GM12878 (cell line): Measurements from ENCODE around the gene SMC3. TPM values are rescaled to one million over a fixed set of nuclear protein-coding genes. Genes with fewer than 3 reads are reported as not detected.

Experiments
- ATAC-seq: fragments of 200-7000 bp; cut with Tn5 transposase; 3 replicates; pipeline ENCODE4 v1.9.1; 2020; ENCODE audit warnings: mild to moderate bottlenecking, moderate library complexity
- BruUV-seq: library from RNA; stranded (reverse); fragments of 400-500 nt; replicated peaks from 2 replicates; lab custom pipeline; 2021; lab: Mats Ljungman, UMichigan
- CTCF ChIA-PET: fragments of 300-600 bp; sonication (Branson Sonifier 250); formaldehyde crosslinking; extraction: SDS; loops from one replicate; lab custom pipeline; 2021; ENCODE audit warnings: inconsistent platforms; lab: Yijun Ruan, JAX
- POLR2A ChIA-PET: fragments of 350-600 bp; formaldehyde crosslinking; extraction: SDS; loops from one replicate; lab custom pipeline; 2021; ENCODE audit warnings: inconsistent platforms; lab: Charles Lee
- RAD21 ChIA-PET: fragments of 300-600 bp; sonication (Branson Sonifier 250); formaldehyde crosslinking; loops from one replicate; lab custom pipeline; 2023; ENCODE audit warnings: antibody characterized with exemption; ENCODE audit not compliant: unreplicated experiment; lab: Charles Lee
- SMC1A ChIA-PET: fragments of 300-600 bp; sonication (Branson Sonifier 250); formaldehyde crosslinking; loops from one replicate; lab custom pipeline; 2023; ENCODE audit not compliant: unreplicated experiment, uncharacterized antibody; lab: Charles Lee
- DNase-seq: peaks from one replicate; pipeline ENCODE4 v3.0.0-alpha.2; 2011; ENCODE audit warnings: low read depth, low spot score
- FAIRE-seq: peaks from 3 replicates; lab custom pipeline; 2011; peaks lifted over from hg19 to GRCh38; lab: Jason Lieb, UNC
- H2AFZ ChIP-seq: 2 replicates; pipeline ENCODE4 v1.6.0; 2011; ENCODE audit warnings: low read depth, low read length, control low read depth; ENCODE audit not compliant: control insufficient read depth
- H3K27ac ChIP-seq: 2 replicates; pipeline ENCODE4 v1.5.1; 2011; ENCODE audit warnings: control low read depth; ENCODE audit not compliant: control insufficient read depth, insufficient read depth
- H3K27me3 ChIP-seq, 2 experiments: replicated peaks in 1 of 2; 2 replicates each; pipeline versions ENCODE4 v1.6.0 to v1.6.1; 2011; ENCODE audit warnings: low read length in 1 of 2; ENCODE audit not compliant: control insufficient read depth in 2 of 2, insufficient read depth in 2 of 2
- H3K36me3 ChIP-seq, 2 experiments: 2 replicates each; pipeline ENCODE4 v1.5.1; 2011; ENCODE audit warnings: low read length in 1 of 2; ENCODE audit not compliant: control insufficient read depth in 2 of 2, insufficient read depth in 2 of 2
- H3K4me1 ChIP-seq: 2 replicates; pipeline ENCODE4 v1.6.1; 2011; ENCODE audit warnings: mild to moderate bottlenecking, low read length, moderate library complexity, mixed read lengths; ENCODE audit not compliant: control insufficient read depth, insufficient read depth
- H3K4me2 ChIP-seq: 2 replicates; pipeline ENCODE4 v1.6.0; 2011; ENCODE audit warnings: control low read depth; ENCODE audit not compliant: control insufficient read depth, insufficient read depth
- H3K4me3 ChIP-seq: fragments of 200-600 bp; sonication (generic); 2 replicates; pipeline ENCODE4 v1.5.1; 2016
- H3K79me2 ChIP-seq: 2 replicates; pipeline ENCODE4 v1.6.0; 2011; ENCODE audit warnings: low read length; ENCODE audit not compliant: control insufficient read depth, insufficient read depth
- H3K9ac ChIP-seq: 2 replicates; pipeline ENCODE4 v1.8.0; 2011; ENCODE audit warnings: low read length, control low read depth, mixed read lengths; ENCODE audit not compliant: control insufficient read depth, insufficient read depth
- H3K9me3 ChIP-seq: replicated peaks from 3 replicates; pipeline ENCODE4 v1.5.1; 2011; ENCODE audit warnings: mild to moderate bottlenecking, low read length; ENCODE audit not compliant: control insufficient read depth, insufficient read depth
- H4K20me1 ChIP-seq: 2 replicates; pipeline ENCODE4 v1.6.0; 2011; ENCODE audit not compliant: control insufficient read depth, insufficient read depth
- RELA ChIP-seq: fragments of 450-650 bp; IDR thresholded peaks from 2 replicates; pipeline ENCODE4 v1.8.0; 2014; ENCODE audit warnings: borderline replicate concordance; ENCODE audit not compliant: partially characterized antibody
- SREBF2 ChIP-seq: IDR thresholded peaks from 2 replicates; pipeline ENCODE4 v1.6.1; 2012; ENCODE audit warnings: mild to moderate bottlenecking, low read length
- whole genome bisulfite sequencing: methylation state at CpG from one replicate; pipeline ENCODE4 v1.1.6; 2016; ENCODE audit warnings: low lambda C conversion rate; ENCODE audit not compliant: insufficient replicate concordance, insufficient coverage; ENCODE audit errors: missing lambda C conversion rate; 5-methylcytosine and 5-hydroxymethylcytosine counted together
- in situ Hi-C: fragments of 300-500 bp; cut with MboI; formaldehyde crosslinking; loops from 9 replicates; pipeline ENCODE4 v1.14.3; 2018; ENCODE audit warnings: mixed read lengths
- intact Hi-C: fragments of 100-400 bp; cut with micrococcal nuclease; formaldehyde crosslinking; loops from one replicate; pipeline ENCODE4 v1.14.2; 2022; ENCODE audit not compliant: unreplicated experiment
- polyA plus RNA-seq, 11 experiments: library from polyadenylated mRNA; depleted of rRNA in 4 of 11; unstranded in 6 of 11; stranded (reverse) in 5 of 11; fragments of >200 nt; fragmentation: Nextera tagmentation in 4 of 11; fragmentation: Illumina TruSeq in 1 of 11; extraction: Ambion mirVana in 4 of 11; extraction: Trizol in 1 of 11; gene quantifications; 1 replicate in 1 of 11; 2 replicates in 10 of 11; pipeline versions ENCODE4 v1.2.1 to v1.2.3, GENCODE V29; 2011 to 2016; ENCODE audit warnings: inconsistent platforms in 2 of 11, missing spikeins in 2 of 11, low read depth in 1 of 11
- total RNA-seq, 4 experiments: library from RNA; depleted of rRNA in 3 of 4; stranded (reverse); fragments of >200 nt in 3 of 4; fragmentation: Illumina TruSeq in 1 of 4; extraction: Trizol in 1 of 4; gene quantifications; 2 replicates each; pipeline versions ENCODE4 v1.2.1 to v1.2.3, GENCODE V29; 2013 to 2021
- TF ChIP-seq, protein P1 (sequence below): fragments of 450-650 bp; IDR thresholded peaks from 2 replicates; pipeline ENCODE4 v1.6.1; 2016; ENCODE audit warnings: mild to moderate bottlenecking, moderate library complexity, borderline replicate concordance

The SMC3 gene
- total and polyA plus RNA-seq, 10 of the 15 experiments (the other 5 are each of a cell fraction or from before 2014, with no cell fraction given) = 30.4 to 123 (median 48.3) TPM

DNA sequence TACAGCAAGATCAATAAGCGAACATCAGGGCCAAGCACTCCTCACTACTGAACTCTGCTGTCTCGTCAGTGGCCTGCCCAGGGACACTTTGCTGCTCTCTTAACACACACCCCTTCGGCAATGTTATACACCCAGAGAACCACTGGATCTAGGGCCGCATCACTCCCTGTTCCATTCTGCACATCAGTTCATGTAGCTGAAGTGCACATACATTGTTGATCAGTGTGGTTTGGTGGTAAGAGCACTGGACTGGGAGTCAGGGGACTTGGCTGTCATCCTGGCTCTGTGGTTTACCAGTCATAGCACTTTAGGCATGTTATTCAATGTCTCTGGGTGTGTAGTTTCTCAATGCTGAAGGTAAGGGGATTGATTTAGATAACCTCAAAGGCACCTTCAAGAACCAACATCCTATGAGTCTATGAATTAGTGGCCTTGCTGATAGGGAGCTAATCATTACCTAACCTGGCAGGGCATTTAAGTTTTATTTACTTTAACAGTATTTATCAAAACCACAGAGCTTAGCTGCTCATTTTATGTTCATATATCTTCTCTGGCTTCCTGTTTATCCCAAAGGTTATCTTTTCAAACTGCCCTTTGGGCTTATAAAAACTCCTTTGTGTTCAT lies 45.0 kb upstream of the SMC3 start:
- Histone ChIP-seq H3K9ac (no peak overlapping the region), H3K27me3 (no peaks in the 10 kb centered on the region), H3K4me3 (no peak overlapping the region), H3K9me3 (no peaks in the 10 kb centered on the region), H3K79me2 (no peaks in the 10 kb centered on the region), H3K4me2 (no peak overlapping the region), H3K36me3 (no peaks in the 10 kb centered on the region; a peak in 1 of 4 replicates), H2AFZ (no peak overlapping the region), H4K20me1 (no peaks in the 10 kb centered on the region), H3K27ac (no peak overlapping the region), H3K4me1 (no peaks in the 10 kb centered on the region)
- RAD21 ChIA-PET = no interaction called here
- in situ Hi-C loops = no loop called here
- DNase-seq = no peak
- CTCF ChIA-PET = interaction anchor here (1.1 to 1.5 kb wide), 2 partner anchors 13 to 18 kb away, joined by 3 read pairs; no protein-coding TSS in a partner anchor
- BruUV-seq = no TSS peak
- 82% methylated on average over 4 of the region's 4 CpGs for WGBS
- SMC1A ChIA-PET = interaction anchor here (0.7 to 1.6 kb wide), 3 partner anchors 11 to 155 kb away, joined by 3 to 6 read pairs (median 3); no protein-coding TSS in a partner anchor
- FAIRE-seq = no peak
- TF ChIP-seq RELA = no peak
- no peak for TF ChIP-seq SREBF2
- TF ChIP-seq, protein P1, sequence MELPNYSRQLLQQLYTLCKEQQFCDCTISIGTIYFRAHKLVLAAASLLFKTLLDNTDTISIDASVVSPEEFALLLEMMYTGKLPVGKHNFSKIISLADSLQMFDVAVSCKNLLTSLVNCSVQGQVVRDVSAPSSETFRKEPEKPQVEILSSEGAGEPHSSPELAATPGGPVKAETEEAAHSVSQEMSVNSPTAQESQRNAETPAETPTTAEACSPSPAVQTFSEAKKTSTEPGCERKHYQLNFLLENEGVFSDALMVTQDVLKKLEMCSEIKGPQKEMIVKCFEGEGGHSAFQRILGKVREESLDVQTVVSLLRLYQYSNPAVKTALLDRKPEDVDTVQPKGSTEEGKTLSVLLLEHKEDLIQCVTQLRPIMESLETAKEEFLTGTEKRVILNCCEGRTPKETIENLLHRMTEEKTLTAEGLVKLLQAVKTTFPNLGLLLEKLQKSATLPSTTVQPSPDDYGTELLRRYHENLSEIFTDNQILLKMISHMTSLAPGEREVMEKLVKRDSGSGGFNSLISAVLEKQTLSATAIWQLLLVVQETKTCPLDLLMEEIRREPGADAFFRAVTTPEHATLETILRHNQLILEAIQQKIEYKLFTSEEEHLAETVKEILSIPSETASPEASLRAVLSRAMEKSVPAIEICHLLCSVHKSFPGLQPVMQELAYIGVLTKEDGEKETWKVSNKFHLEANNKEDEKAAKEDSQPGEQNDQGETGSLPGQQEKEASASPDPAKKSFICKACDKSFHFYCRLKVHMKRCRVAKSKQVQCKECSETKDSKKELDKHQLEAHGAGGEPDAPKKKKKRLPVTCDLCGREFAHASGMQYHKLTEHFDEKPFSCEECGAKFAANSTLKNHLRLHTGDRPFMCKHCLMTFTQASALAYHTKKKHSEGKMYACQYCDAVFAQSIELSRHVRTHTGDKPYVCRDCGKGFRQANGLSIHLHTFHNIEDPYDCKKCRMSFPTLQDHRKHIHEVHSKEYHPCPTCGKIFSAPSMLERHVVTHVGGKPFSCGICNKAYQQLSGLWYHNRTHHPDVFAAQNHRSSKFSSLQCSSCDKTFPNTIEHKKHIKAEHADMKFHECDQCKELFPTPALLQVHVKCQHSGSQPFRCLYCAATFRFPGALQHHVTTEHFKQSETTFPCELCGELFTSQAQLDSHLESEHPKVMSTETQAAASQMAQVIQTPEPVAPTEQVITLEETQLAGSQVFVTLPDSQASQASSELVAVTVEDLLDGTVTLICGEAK = no peak
- peak; percentile 45 for ATAC-seq
- POLR2A ChIA-PET = no interaction called here
- intact Hi-C loops = no loop called here
